Measurements from ENCODE around the gene CSF3R. TPM values are rescaled to one million over a fixed set of nuclear protein-coding genes. Genes with fewer than 3 reads are reported as not detected.

Gene CSF3R
- total RNA-seq, 1 experiment from 2014 or later: not detected

GRCh38 chr1:36531833-36532232, 49.1 kb upstream of the CSF3R start:
- H3K79me1 ChIP-seq (ENCODE audit: insufficient read depth, low read depth, low read length, poor library complexity, severe bottlenecking): no peaks in the 10 kb centered on the region
- no peak for TF ChIP-seq CTCF (conservative IDR thresholded peaks at IDR 0.05)
- H3K27ac Mint-ChIP-seq: no peak overlapping the region; a peak in 1 of 7 replicates
- H2BK12ac ChIP-seq (ENCODE audit: insufficient read length, low read depth, low read length): no peak overlapping the region
- H2BK15ac ChIP-seq (ENCODE audit: low read depth, low read length): no peak overlapping the region
- no peak overlapping the region for H2AFZ ChIP-seq (ENCODE audit: low read length)
- H3K4ac ChIP-seq (ENCODE audit: low read depth, low read length): no peak overlapping the region
- no peak overlapping the region for H3K9ac ChIP-seq (ENCODE audit: extremely low read depth, insufficient read length, low read length)
- H3T11ph ChIP-seq (ENCODE audit: low read length): no peak overlapping the region
- no peak overlapping the region for H3K56ac ChIP-seq (ENCODE audit: insufficient read length, low read depth, low read length)
- peaks cover 3 to 6% of the 10 kb centered on the region in 2 experiments; a peak in 3 of 5 replicates for H3K9me3 Mint-ChIP-seq
- no CpG with 5 or more reads among the region's 3 CpGs for WGBS (ENCODE audit: extremely low coverage, insufficient read length, low lambda C conversion rate)
- H2BK20ac ChIP-seq (ENCODE audit: low read depth, low read length, poor library complexity, severe bottlenecking): no peak overlapping the region
- no peaks in the 10 kb centered on the region for H3K23me2 ChIP-seq (ENCODE audit: insufficient read length, low read depth, low read length, poor library complexity, severe bottlenecking)
- H3K9me3 ChIP-seq (ENCODE audit: control insufficient read depth, low read depth, low read length): no peaks in the 10 kb centered on the region
- no peak overlapping the region for H3K4me2 ChIP-seq (ENCODE audit: insufficient read depth, insufficient read length, low read length)
- H3K27me3 Mint-ChIP-seq (ENCODE audit: low read depth): peaks cover 7% of the 10 kb centered on the region
- no peaks in the 10 kb centered on the region for H3K36me3 Mint-ChIP-seq (ENCODE audit: insufficient read depth in 1 of 3, low read depth in 3 of 3)
- no peak overlapping the region for H3K14ac ChIP-seq (ENCODE audit: insufficient read depth, low read length)
- no peak overlapping the region for H2BK120ac ChIP-seq (ENCODE audit: low read depth, low read length, poor library complexity, severe bottlenecking)
- DNase-seq: no peak
- H2BK5ac ChIP-seq (ENCODE audit: insufficient read length, low read length): no peak overlapping the region
- H3K27me3 ChIP-seq (ENCODE audit: insufficient read depth, low read length): no peaks in the 10 kb centered on the region
- no peak overlapping the region for H3K18ac ChIP-seq (ENCODE audit: insufficient read length, low read depth, low read length)
- H4K8ac ChIP-seq (replicated peaks; ENCODE audit: insufficient read length, low read depth, low read length): no peak overlapping the region
- H4K20me1 ChIP-seq (ENCODE audit: control insufficient read depth, insufficient read depth, insufficient read length): no peaks in the 10 kb centered on the region
- H3K23ac ChIP-seq (ENCODE audit: insufficient read length, low read depth, low read length): no peak overlapping the region
- H3K4me1 ChIP-seq (ENCODE audit: insufficient read depth, low read length): no peaks in the 10 kb centered on the region
- no peak overlapping the region for H4K5ac ChIP-seq (ENCODE audit: insufficient read length, low read depth, low read length)
- H3K4me3 Mint-ChIP-seq: no peak overlapping the region
- H3K79me2 ChIP-seq (ENCODE audit: insufficient read depth, low read length): no peaks in the 10 kb centered on the region
- H4K91ac ChIP-seq (ENCODE audit: insufficient read length, low read depth, low read length): no peak overlapping the region
- no peak overlapping the region for H2AK5ac ChIP-seq (ENCODE audit: insufficient read length, low read length)
- H3K4me1 Mint-ChIP-seq: peaks cover 7 to 21% of the 10 kb centered on the region in 2 experiments
- no peak overlapping the region for H3K27ac ChIP-seq (ENCODE audit: insufficient read length, low read depth, low read length)

Measured in H9 (cell line).